HG02981 (cell line): ENCODE results near the gene PIEZO1.
"Not testable (repeated sequence)": the region's sequence is repeated elsewhere in the genome, so short reads cannot be mapped to it uniquely, and the experiment has no call there.

Experiments used
- ATAC-seq: cut with Tn5 transposase; IDR thresholded peaks from one replicate; pipeline ENCODE4 v1.9.1; 2021; ENCODE audit warnings: mild to moderate bottlenecking, moderate library complexity; ENCODE audit not compliant: unreplicated experiment

The PIEZO1 gene

GRCh38 chr16:88673716-88674379 lies 111.2 kb downstream of the PIEZO1 start:
- ATAC-seq = no peak

- no peak for ATAC-seq
These were observed 112.2 kb downstream of the PIEZO1 start for GRCh38 chr16:88672776-88673175.

GRCh38 chr16:88671806-88672205 lies 113.2 kb downstream of the PIEZO1 start:
- ATAC-seq = no peak

GRCh38 chr16:88669980-88670379 lies 115.0 kb downstream of the PIEZO1 start:
- ATAC-seq = no peak

- ATAC-seq = not testable (repeated sequence)
These were observed 115.5 kb downstream of the PIEZO1 start for GRCh38 chr16:88669493-88669892.

- ATAC-seq = no peak
These were observed 117.6 kb downstream of the PIEZO1 start for GRCh38 chr16:88667461-88667860.

GRCh38 chr16:88665570-88665969 lies 119.5 kb downstream of the PIEZO1 start:
- ATAC-seq = no peak
